Prostate gland (tissue), 2 donors: ENCODE measurements around the gene GALNT6. TPM values are rescaled to one million over a fixed set of nuclear protein-coding genes. Genes with fewer than 3 reads are reported as not detected.

ENCODE experiments used
- DNase-seq: peaks from one replicate; pipeline ENCODE4 v3.0.0-alpha.2; 2019; ENCODE audit warnings: low spot score
- H3K27ac ChIP-seq, 2 donors: fragments of 200-600 bp; sonication (generic); 2 replicates each; pipeline ENCODE4 v1.5.1; 2017 to 2019
- H3K27me3 ChIP-seq: fragments of 200-600 bp; sonication (generic); replicated peaks from 2 replicates; pipeline ENCODE4 v1.5.1; 2019; ENCODE audit not compliant: insufficient read depth
- H3K36me3 ChIP-seq, 2 donors: fragments of 200-600 bp; sonication (generic); 1 replicate in 1 of 2; 2 replicates in 1 of 2; pipeline versions ENCODE4 v1.5.1 to v1.8.1; 2017 to 2019
- H3K4me1 ChIP-seq: fragments of 200-600 bp; sonication (generic); replicated peaks from 2 replicates; pipeline ENCODE4 v1.5.1; 2019
- H3K4me3 ChIP-seq, 2 donors: fragments of 200-600 bp; sonication (generic); 2 replicates each; pipeline ENCODE4 v1.5.1; 2017 to 2019
- H3K9me3 ChIP-seq: fragments of 200-600 bp; sonication (generic); 2 replicates; pipeline ENCODE4 v1.5.1; 2017
- POLR2A ChIP-seq: fragments of 450-650 bp; IDR thresholded peaks from one replicate; pipeline ENCODE4 v1.6.1; 2016; ENCODE audit warnings: antibody characterized with exemption, mild to moderate bottlenecking
- POLR2AphosphoS5 ChIP-seq: sonication (generic); formaldehyde crosslinking; IDR thresholded peaks from one replicate; pipeline ENCODE4 v1.6.1; 2017; ENCODE audit warnings: antibody characterized with exemption
- WGBS: methylation state at CpG from one replicate; pipeline ENCODE4 v1.1.5; 2018; 5-methylcytosine and 5-hydroxymethylcytosine counted together
- intact Hi-C: fragments of 100-400 bp; cut with DNase I; formaldehyde crosslinking; loops from one replicate; pipeline ENCODE4 v1.14.2; 2022
- total RNA-seq, 2 donors: library from RNA; depleted of rRNA; stranded (reverse); fragments of >200 nt; gene quantifications; one replicate each; pipeline ENCODE4 v1.1.0, GENCODE V29; 2016
- TF ChIP-seq, protein P1 (sequence below), 4 experiments: fragments of 200-600 bp in 2 of 4; fragments of 450-650 bp in 2 of 4; sonication (generic) in 2 of 4; IDR thresholded peaks; 1 replicate in 3 of 4; 2 replicates in 1 of 4; pipeline ENCODE4 v1.5.1; 2016 to 2019; ENCODE audit warnings: antibody characterized with exemption in 4 of 4, mild to moderate bottlenecking in 2 of 4, moderate library complexity in 2 of 4

GALNT6 gene
- total RNA-seq, 2 donors from 2014 or later: 1.1 to 4.6 TPM

DNA sequence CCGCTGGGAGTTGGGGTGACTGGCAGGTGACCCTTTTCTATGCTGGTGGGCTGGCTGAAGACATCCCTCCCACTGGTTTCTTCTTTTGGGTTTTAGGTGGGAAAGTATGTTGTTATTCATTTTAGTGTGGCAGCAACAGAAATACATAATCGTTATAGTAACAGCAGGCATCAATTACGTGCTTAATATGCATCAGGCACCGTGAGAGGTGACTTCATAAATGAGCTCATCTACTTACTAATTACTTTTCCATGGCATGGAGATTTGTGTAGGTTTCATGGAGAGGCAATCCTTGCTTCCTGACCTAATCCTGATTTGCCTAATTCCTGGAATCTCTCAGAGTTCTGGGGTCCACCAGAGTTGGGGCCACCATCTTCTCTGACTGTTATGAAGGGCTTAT lies 31.4 kb downstream of the GALNT6 start:
- WGBS: 86% methylated on average over 4 of the region's 4 CpGs
- H3K27ac ChIP-seq: no peak overlapping the region
- TF ChIP-seq POLR2A (no peak), POLR2AphosphoS5 (no peak)
- TF ChIP-seq, protein P1, sequence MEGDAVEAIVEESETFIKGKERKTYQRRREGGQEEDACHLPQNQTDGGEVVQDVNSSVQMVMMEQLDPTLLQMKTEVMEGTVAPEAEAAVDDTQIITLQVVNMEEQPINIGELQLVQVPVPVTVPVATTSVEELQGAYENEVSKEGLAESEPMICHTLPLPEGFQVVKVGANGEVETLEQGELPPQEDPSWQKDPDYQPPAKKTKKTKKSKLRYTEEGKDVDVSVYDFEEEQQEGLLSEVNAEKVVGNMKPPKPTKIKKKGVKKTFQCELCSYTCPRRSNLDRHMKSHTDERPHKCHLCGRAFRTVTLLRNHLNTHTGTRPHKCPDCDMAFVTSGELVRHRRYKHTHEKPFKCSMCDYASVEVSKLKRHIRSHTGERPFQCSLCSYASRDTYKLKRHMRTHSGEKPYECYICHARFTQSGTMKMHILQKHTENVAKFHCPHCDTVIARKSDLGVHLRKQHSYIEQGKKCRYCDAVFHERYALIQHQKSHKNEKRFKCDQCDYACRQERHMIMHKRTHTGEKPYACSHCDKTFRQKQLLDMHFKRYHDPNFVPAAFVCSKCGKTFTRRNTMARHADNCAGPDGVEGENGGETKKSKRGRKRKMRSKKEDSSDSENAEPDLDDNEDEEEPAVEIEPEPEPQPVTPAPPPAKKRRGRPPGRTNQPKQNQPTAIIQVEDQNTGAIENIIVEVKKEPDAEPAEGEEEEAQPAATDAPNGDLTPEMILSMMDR (IDR thresholded peaks at IDR 0.05): no peak
- no peaks in the 10 kb centered on the region for H3K4me1 ChIP-seq
- no peaks in the 10 kb centered on the region for H3K36me3 ChIP-seq
- no peaks in the 10 kb centered on the region for H3K27me3 ChIP-seq
- DNase-seq: no peak
- no peak overlapping the region for H3K4me3 ChIP-seq
- intact Hi-C loops: no loop called here
- H3K9me3 ChIP-seq: no peaks in the 10 kb centered on the region

DNA sequence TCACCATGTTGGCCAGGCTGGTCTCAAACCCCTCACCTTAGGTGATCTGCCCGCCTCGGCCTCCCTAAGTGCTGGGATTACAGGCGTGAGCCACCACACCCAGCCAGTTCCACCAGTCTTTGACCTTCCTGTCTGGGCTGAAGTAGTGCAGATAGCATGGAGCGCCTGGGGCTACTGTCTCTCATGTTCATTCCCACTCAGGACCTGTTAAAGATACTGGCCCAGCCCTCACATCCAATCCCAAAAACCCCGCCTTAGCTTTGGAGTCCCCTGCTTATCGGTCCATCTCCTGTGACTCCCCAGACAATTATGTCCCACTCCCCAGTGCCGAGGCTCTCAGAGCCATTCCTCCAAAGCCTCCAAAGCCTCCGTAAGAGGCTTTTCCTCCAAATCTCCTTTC lies 32.7 kb downstream of the GALNT6 start:
- Histone ChIP-seq H3K4me3 (no peak overlapping the region), H3K36me3 (no peaks in the 10 kb centered on the region), H3K9me3 (no peaks in the 10 kb centered on the region), H3K27me3 (no peaks in the 10 kb centered on the region), H3K27ac (no peak overlapping the region), H3K4me1 (no peaks in the 10 kb centered on the region)
- DNase-seq: no peak
- no peak for TF ChIP-seq POLR2A
- TF ChIP-seq, protein P1 (IDR thresholded peaks at IDR 0.05): no peak
- TF ChIP-seq POLR2AphosphoS5: no peak
- 95% methylated on average over 8 of the region's 8 CpGs for WGBS
- intact Hi-C loops: no loop called here

DNA sequence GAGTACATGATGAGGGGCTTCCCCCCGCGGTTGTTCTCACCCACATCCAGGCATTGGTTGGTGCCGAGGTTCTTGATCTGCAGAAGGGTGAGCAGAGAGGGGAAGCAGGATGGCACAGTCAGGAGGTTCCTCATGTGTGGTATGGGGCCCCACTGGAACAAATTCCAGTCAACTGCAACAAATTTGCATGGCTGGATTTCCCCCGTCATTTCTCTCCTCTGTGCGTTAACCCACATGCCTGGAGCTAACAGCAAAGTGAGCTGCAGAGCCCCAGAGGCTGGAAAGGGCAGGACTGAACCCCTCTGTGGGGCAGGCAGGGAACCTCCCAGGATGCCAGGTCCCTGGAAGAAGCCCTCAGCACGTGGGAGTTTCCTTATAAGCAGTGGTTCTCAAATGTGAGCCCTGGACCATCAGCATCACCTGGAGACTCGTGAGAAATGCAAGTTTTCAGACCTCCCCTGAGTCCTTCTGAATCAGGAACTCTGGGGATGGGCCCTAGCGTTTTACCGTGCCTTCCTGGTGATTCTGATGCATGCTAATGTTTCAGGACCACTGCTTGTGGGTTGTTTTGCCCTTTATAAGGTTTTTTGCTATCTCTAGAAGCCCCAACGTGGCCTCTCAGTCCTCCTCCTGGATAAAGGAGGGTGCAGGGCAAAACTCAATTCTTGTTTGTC lies 33.7 kb downstream of the GALNT6 start:
- DNase-seq: no peak
- 85% methylated on average over 10 of the region's 10 CpGs for WGBS
- intact Hi-C loops: no loop called here

DNA sequence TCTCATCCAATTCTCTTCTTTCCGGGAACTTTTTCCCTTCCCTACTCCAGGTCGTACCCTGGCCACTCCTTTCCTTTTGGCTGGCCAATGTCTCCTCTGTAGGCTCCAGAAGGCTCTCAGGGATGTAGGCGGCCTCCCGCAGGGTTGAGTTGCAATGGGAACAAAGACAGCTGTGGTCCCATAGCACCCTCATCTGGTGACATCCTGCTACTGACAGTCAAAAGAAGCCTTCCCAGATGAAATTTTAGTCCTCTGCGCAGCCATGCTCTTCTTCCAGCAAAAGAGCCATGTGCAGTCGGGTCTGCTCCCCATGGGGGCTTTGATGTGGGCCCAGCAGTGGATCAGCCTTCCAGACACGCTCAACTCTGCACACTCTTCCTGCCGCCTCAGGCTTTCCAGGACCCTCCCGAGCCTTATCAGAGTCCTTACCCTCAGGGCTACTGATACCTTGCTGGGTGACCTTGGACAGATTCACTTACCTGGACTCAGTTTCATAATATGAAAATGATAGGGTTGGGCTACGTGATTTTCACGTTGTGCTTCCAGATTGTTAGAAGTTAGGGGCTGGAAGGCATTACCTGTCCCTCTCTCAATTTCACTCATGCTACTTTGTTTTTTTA lies 39.2 kb downstream of the GALNT6 start:
- 49% methylated on average over 11 of the region's 11 CpGs for WGBS
- no peaks in the 10 kb centered on the region for H3K9me3 ChIP-seq
- DNase-seq: no peak

More for the DNA sequence above, 33.7 kb downstream of the GALNT6 start:
- Histone ChIP-seq H3K36me3 (no peaks in the 10 kb centered on the region), H3K27me3 (no peaks in the 10 kb centered on the region), H3K27ac (no peak overlapping the region), H3K9me3 (no peaks in the 10 kb centered on the region), H3K4me1 (no peaks in the 10 kb centered on the region), H3K4me3 (no peak overlapping the region)
- TF ChIP-seq POLR2AphosphoS5 (no peak), POLR2A (no peak)
- TF ChIP-seq, protein P1 (IDR thresholded peaks at IDR 0.05): no peak

More for the DNA sequence above, 39.2 kb downstream of the GALNT6 start:
- TF ChIP-seq POLR2A (no peak), POLR2AphosphoS5 (no peak)
- TF ChIP-seq, protein P1 (IDR thresholded peaks at IDR 0.05): peak in 2 of 4 experiments; percentile 15 to 38
- Histone ChIP-seq H3K4me1 (no peaks in the 10 kb centered on the region), H3K36me3 (no peaks in the 10 kb centered on the region), H3K27ac (no peak overlapping the region), H3K4me3 (no peak overlapping the region), H3K27me3 (no peaks in the 10 kb centered on the region)
- intact Hi-C loops: no loop called here
